ENCODE measurements around the gene MAGI1.

Gene MAGI1

DNA sequence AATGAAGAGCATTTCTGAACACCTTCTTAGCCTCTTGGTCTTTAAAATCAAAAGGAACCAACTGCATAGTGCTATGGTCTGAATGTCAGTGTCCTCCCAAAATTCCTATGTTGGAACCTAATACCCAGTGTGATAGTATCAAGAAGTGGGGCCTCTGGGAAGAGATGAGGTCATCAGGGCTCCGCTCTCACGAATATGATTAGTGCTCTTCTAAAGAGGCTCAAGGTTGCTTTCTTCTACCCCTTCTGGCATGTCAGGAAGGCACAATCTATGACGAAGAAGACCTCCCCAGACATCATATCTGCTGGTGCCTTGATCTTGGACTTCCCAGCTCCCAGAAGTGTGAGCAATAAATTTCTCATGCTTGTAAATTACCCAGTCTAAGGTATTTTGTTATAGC lies 209.5 kb downstream of the MAGI1 start:
- TF ChIP-seq, protein P1, sequence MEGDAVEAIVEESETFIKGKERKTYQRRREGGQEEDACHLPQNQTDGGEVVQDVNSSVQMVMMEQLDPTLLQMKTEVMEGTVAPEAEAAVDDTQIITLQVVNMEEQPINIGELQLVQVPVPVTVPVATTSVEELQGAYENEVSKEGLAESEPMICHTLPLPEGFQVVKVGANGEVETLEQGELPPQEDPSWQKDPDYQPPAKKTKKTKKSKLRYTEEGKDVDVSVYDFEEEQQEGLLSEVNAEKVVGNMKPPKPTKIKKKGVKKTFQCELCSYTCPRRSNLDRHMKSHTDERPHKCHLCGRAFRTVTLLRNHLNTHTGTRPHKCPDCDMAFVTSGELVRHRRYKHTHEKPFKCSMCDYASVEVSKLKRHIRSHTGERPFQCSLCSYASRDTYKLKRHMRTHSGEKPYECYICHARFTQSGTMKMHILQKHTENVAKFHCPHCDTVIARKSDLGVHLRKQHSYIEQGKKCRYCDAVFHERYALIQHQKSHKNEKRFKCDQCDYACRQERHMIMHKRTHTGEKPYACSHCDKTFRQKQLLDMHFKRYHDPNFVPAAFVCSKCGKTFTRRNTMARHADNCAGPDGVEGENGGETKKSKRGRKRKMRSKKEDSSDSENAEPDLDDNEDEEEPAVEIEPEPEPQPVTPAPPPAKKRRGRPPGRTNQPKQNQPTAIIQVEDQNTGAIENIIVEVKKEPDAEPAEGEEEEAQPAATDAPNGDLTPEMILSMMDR (IDR thresholded peaks at IDR 0.05; ENCODE audit: borderline replicate concordance, control extremely low read depth, extremely low read depth, insufficient read depth, missing control alignments), result no peak
- in situ Hi-C loops (cut with MboI; ENCODE audit: low sequenced_read_pairs, unreplicated experiment), result no loop called here
- DNase-seq (ENCODE audit: low spot score), result no peak

DNA sequence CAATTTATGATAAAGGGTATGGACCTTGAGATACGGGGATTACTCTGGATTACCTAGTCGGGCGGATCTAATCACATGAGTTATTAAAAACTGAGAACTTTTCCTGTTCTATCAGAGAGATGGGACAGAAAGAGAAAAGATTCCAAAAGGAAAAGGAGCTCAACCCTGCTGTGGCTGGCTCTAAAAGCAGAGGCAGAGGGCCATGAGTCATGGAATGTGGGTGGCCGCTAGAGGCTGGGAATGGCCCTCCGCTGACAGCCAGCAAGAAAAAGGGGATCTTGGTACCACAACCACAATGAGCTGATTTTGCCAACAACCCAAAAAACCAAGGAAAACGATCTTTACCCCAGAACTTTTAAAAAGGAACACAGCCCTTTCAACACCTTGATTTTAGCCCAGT lies 210.0 kb downstream of the MAGI1 start:
- TF ChIP-seq, protein P1 (IDR thresholded peaks at IDR 0.05; ENCODE audit: borderline replicate concordance, control extremely low read depth, extremely low read depth, insufficient read depth, missing control alignments), result no peak
- in situ Hi-C loops (cut with MboI; ENCODE audit: low sequenced_read_pairs, unreplicated experiment), result no loop called here
- no peak for DNase-seq (ENCODE audit: low spot score)

DNA sequence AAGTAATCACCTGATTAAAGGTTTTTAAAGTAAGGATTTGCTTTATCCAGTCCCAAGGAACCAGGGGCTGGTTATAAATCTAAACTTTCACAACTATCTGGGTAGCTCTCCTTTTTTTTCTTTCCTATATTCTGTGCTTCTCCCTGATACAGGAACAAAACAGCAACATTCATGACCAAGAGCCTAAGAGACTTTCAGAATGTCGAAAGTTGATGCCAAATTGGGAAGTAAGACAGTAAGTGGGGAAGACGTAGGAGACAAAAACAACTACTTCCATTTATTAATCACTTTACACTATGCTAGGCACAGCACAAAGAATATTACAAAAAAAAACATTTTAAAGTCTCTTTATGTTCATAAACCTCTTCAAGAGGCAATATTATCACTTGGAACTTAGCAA lies 211.6 kb downstream of the MAGI1 start:
- in situ Hi-C loops (cut with MboI; ENCODE audit: low sequenced_read_pairs, unreplicated experiment), result no loop called here
- no peak for DNase-seq (ENCODE audit: low spot score)
- TF ChIP-seq, protein P1 (IDR thresholded peaks at IDR 0.05; ENCODE audit: borderline replicate concordance, control extremely low read depth, extremely low read depth, insufficient read depth, missing control alignments), result no peak

DNA sequence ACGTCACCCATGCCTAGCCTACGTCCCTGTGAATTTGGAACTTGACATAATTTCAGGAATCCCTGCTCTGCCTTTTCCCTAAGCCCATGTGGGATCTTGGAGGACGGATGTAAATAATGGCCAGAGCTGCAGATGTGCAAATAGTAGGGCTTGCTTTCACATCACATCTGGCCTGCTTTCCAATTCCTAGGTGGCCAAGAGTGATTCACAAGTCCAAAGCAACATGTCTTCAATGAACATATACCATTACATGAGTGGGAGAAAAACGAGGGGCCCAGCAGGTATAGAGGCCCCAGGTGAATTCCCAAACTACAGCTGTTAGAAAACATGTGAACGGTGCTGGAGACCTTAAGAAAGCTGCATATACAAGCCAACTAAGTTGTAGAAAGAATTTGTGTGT lies 214.6 kb downstream of the MAGI1 start:
- TF ChIP-seq, protein P1 (IDR thresholded peaks at IDR 0.05; ENCODE audit: borderline replicate concordance, control extremely low read depth, extremely low read depth, insufficient read depth, missing control alignments), result no peak
- in situ Hi-C loops (cut with MboI; ENCODE audit: low sequenced_read_pairs, unreplicated experiment), result no loop called here
- DNase-seq (ENCODE audit: low spot score), result no peak

DNA sequence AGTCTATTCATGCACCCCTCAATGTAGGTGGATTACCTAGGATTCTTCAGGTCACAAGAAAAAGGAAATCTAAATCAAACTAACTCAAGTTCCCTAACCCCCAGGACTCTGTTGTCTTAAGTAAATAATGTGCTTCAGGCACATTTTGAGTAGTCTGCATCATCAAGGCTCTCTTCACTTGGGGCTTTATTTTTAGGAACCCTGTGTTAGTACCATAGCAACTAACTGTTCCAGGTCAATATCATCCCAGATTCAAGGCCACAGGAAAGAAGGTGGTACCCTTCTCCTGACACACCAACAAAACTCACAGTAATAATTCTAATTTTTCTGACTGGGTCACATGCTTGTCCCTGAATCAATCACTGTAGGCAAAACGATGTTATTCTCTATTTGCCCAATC lies 218.1 kb downstream of the MAGI1 start:
- TF ChIP-seq, protein P1 (IDR thresholded peaks at IDR 0.05; ENCODE audit: borderline replicate concordance, control extremely low read depth, extremely low read depth, insufficient read depth, missing control alignments), result no peak
- in situ Hi-C loops (cut with MboI; ENCODE audit: low sequenced_read_pairs, unreplicated experiment), result no loop called here
- no peak for DNase-seq (ENCODE audit: low spot score)

DNA sequence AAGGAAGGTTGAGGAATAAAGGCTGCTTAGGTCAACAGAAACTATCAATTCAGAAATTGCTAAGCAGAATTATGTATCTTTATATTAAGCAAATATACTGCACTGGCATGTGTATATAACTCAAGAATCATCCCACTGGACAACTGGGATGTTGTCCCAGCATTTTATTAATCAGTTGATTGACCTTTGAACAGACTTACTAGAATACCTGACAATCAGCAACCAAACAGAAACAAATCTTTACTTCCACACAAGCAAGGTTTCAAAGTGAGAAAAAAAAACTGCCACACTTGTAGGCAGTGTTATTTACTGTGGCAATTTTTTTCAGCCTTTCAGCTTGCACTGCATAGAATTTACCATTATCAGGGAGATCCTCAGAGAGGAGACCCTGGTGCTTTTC lies 218.8 kb downstream of the MAGI1 start:
- in situ Hi-C loops (cut with MboI; ENCODE audit: low sequenced_read_pairs, unreplicated experiment), result no loop called here
- DNase-seq (ENCODE audit: low spot score), result no peak
- TF ChIP-seq, protein P1 (IDR thresholded peaks at IDR 0.05; ENCODE audit: borderline replicate concordance, control extremely low read depth, extremely low read depth, insufficient read depth, missing control alignments), result no peak

Data from GM13976 (cell line).